ENCODE data around the gene DLGAP4.

The DLGAP4 gene

DNA sequence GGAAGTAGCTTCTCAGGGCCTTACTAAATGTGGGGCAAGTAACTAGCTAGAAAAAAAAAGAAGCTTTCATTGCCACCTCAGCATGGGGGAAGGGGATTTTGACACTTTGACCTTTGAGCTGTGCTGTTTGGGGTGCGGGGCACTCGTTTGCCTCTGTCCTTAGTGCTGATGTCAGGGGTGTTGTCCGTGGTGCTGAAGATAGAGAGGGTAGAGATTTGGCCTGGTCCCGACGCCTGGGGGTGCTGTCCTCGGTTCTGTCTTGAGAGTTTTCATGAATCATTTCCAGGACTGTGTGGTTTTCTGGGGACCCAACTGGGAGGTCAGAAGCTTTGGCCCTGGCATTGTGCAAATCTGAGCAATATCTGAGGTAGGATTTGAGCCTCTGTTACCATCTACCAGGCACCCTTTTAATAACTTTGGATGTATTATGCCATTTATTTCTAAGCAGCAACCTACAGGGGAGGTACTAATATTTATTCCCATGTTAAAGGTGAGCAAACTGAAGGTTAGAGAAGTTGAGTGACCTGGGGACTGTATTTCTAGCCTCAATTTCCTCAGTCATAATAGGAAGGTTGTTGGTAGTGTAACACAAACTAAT lies 78.0 kb downstream of the DLGAP4 start:
- no peak for DNase-seq (ENCODE audit: low read depth, low spot score)

DNA sequence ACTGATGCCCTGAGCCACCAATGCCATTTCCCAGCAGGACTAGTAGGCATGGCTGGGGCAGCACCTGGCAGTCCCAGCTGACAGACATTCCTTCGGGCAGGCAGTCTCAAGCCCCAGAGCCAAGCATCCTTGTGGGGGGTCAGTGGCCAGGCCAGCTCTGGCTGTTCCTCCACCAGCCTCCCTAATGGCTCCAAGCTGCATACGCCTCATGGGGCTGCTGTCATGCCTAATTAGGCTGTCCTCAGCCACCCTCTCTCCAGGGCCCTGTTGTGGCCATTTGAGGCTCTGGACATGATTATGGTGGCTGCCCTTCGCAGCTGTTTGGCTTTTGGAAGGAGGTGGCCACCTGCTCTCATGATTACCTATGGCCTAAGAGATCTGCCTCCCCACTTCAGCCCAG lies 79.4 kb downstream of the DLGAP4 start:
- DNase-seq (ENCODE audit: low read depth, low spot score), result no peak

DNA sequence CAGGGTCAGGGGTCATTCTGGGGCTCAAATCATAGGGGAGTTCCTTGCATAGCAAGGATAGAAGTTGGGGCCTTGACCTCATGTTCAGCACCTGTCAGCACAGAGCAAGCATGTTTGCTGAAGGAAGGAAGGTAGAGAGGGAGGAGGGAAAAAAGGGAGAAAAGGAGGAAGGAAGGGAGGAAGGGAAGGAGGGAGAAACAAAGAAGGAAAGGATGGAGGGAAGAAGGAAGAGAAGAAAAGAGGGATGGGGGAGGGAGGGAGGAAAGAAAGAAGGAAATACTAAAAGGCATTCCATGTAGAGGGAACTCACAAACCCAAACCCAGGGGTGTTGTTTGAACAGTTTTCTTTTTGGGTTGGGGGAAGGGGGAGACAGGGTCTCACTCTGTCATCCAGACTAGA lies 80.1 kb downstream of the DLGAP4 start:
- DNase-seq (ENCODE audit: low read depth, low spot score), result no peak

DNA sequence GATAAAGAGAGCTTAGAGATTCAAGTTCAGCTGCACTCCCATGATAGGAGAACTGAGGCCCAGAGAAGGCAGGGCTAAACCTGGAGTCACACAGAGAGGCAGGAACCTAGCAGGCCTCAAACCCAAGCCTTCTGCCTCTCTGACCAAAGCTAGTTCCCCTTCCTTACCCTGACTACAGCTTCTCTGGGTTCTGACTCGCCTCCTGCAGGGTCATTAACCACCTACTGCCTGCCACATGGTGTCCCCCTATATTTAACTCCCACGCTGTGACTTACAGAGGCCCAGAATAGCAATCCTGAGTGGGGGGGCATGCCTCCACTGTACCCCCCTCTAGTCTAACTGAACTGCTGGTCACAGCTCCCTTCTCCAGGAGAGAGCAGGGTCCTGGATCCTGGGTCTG lies 84.1 kb downstream of the DLGAP4 start:
- DNase-seq (ENCODE audit: low read depth, low spot score), result no peak

GRCh38 chr20:36390719-36391415 lies 84.7 kb downstream of the DLGAP4 start:
- DNase-seq (ENCODE audit: low read depth, low spot score), result no peak

DNA sequence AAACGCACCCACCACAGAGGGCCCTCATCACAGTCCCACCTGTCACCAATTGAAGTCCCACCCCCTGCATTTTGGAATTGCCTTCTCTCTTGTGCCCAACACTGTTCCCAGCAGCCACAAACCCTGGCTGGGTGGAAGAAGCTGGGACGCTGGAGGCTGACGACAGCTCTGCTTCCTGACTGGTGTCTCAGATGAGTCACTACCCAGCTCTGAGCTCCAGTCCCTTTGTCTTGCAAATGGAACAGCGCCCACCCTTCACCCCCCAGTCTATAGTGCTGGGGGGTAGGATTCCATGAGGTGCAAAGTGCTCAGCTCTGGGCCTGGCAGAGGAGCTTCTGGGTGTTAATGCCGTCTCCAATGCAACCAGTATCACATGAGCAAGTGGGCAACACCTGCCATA lies 85.3 kb downstream of the DLGAP4 start:
- no peak for DNase-seq (ENCODE audit: low read depth, low spot score)

GRCh38 chr20:36391955-36392354 lies 85.8 kb downstream of the DLGAP4 start:
- no peak for DNase-seq (ENCODE audit: low read depth, low spot score)

- no peak for DNase-seq (ENCODE audit: low read depth, low spot score)
These were observed 86.8 kb downstream of the DLGAP4 start for GRCh38 chr20:36392989-36393388.

DNA sequence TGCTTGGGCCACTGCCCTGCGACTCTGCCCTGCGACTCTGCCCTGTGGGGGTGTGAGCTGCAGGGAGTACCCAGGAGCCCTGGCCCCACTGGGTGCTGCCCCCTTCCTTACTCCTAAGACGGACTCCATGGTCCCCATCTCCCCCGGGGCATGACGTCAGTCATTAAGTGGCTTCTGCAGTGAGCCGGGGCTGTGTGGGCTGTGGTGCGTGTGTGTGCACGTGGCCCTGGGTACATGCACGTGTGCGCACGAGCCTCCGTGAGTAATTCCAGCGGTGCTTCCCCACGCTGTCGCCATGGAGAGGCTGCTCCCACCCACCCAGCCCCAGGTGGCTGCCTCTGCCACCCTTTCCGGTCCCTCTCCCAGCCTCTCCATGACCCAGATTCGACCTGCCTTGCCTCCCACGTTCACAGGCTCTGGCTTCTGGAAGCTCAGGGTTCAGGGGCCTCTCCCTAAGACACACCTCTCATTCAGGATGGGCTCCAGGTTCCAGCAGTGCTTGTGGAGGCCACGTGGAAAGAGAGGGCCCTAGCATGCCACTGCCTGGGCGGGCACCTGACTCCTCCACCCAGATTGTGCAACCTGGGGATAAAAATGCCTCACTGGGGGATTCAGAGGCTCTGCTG lies 88.3 kb downstream of the DLGAP4 start:
- DNase-seq (ENCODE audit: low read depth, low spot score), result no peak

DNA sequence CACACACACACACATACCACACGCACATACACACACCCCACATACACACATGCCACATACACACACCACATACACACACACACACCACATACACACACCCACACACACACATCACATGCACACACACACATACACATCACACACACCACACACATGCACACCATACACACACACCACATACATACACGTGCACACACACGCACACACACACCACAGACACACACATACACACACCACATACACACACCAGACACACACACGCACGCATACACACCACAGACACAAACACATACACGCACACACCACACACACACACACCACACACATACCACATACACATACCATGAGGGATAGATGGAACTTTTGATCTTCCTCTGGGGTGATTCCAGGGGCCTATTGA lies 90.2 kb downstream of the DLGAP4 start:
- no peak for DNase-seq (ENCODE audit: low read depth, low spot score)

DNA sequence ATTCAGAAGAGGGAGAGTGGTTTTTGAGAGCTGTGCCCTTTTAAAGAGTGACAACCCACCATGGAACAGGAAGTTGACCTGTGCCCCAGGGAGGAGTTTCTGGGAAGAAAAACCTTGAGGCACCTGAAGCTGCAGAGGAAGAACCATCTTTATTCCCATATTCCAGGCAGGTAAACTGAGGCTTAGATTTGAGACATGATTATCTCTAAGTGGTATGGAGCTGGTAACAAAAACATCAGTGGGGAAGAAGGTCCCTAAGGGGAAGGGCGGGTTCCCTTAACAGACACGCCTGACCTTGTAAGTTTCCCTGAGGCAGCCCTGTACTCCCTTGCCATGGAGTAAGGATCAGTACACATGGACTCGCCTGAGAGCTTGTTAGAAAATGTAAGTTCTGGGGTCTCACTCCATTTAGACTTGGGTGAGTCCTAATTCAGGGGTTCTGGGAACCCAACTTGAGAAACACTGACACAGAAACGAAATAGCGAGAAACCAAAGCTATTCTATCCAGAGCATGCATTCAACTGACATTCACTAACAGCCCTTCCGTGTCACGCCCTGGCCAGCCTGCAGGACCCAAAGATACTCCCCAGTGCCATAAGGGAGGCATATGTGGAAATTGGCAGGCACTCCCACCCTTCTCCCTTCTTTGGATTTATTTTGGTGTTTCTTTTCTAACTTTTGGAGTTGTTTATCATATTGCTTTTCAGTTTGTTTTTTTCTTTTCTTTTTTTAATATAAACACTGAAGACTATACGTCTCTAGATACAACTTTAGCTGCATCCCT lies 90.9 kb downstream of the DLGAP4 start:
- DNase-seq (ENCODE audit: low read depth, low spot score), result no peak

- no peak for DNase-seq (ENCODE audit: low read depth, low spot score)
These were observed 92.4 kb downstream of the DLGAP4 start for GRCh38 chr20:36398515-36398914.

GRCh38 chr20:36399147-36399968 lies 93.2 kb downstream of the DLGAP4 start:
- no peak for DNase-seq (ENCODE audit: low read depth, low spot score)

- no peak for DNase-seq (ENCODE audit: low read depth, low spot score)
These were observed 93.9 kb downstream of the DLGAP4 start for GRCh38 chr20:36399969-36400545.

DNA sequence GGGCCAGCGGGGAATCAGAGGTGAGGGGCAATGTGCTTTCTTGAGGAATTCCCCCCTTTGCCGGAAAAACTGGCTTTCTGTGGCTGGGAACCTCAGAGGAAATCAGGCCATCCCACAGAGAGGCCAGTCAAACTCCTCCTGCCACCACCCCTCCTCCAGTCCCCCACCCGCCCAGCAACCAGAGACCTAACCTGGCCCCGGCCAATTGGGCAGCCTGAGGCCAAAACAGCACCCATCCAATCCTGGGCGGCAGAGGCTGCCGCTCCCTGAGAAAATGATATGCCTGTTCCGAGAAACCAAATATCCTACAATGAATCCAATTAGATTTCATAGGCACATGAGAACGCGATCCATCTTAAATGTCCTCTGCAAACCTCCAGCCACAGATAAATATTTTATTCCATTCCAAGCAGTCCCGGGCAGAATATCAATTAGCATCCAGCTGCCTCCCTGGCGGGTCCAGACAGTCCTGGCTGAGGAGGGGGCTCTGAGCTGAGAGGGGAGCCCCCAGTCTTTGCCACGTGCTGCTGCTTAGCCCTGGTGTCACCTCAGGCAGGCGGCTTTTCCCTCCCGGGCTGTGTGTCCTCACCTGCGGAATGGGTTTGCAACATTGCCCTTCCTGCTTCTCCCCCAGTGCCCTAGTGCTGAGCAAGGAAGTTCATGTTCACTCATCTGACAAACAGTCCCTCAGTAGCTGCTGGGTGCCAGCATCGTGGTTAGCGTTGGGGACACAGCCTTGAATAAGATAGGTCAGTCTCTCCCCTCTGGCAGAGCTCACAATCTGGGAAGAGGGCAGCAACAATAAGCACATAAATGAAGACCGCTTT lies 95.0 kb downstream of the DLGAP4 start:
- no peak for DNase-seq (ENCODE audit: low read depth, low spot score)

- no peak for DNase-seq (ENCODE audit: low read depth, low spot score)
These were observed 96.6 kb downstream of the DLGAP4 start for GRCh38 chr20:36402708-36403107.

- DNase-seq (ENCODE audit: low read depth, low spot score), result no peak
These were observed 98.4 kb downstream of the DLGAP4 start for GRCh38 chr20:36404435-36404978.

GRCh38 chr20:36405255-36405654 lies 99.1 kb downstream of the DLGAP4 start:
- no peak for DNase-seq (ENCODE audit: low read depth, low spot score)

DNA sequence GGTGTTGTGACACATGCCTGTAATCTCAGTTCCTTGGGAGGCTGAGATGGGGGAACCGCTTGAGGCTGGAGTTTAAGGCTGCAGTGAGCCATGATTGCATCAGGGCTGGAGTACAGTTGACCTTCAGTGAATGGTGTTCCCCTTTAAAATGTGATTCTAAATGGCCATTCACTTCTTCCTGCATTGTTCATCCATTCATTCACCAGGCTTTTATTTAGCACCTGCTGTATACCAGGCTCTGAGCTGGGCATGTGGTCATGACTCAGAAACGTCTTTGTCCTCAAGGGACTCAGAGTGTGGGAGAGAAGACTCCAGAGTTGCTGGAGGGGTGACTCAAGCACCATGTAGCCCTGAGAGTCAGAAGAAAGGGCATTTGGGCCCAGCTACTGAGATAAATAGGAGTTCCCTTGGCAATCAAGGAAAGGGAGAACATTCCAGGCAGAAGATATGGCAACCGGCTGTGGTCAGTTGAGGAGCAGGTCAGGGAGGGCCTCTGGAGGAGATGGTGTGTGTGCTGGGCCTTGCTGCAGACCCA lies 101.1 kb downstream of the DLGAP4 start:
- DNase-seq (ENCODE audit: low read depth, low spot score), result no peak

GRCh38 chr20:36408219-36408618 lies 102.1 kb downstream of the DLGAP4 start:
- DNase-seq (ENCODE audit: low read depth, low spot score), result no peak
